GM12801 (cell line): ENCODE measurements around the gene AREL1.

ENCODE experiments used
- CTCF ChIP-seq: IDR thresholded peaks from one replicate; pipeline ENCODE4 v1.5.1; 2011; ENCODE audit warnings: control low read depth; ENCODE audit not compliant: insufficient read length; ENCODE audit errors: extremely low read depth

The AREL1 gene

GRCh38 chr14:74711651-74712050, 1.2 kb downstream of the AREL1 start:
- TF ChIP-seq CTCF, result no peak

GRCh38 chr14:74710480-74710879, 2.4 kb downstream of the AREL1 start:
- TF ChIP-seq CTCF, result no peak

GRCh38 chr14:74705613-74706500, 7.0 kb downstream of the AREL1 start:
- no peak for TF ChIP-seq CTCF

GRCh38 chr14:74704656-74705055, 8.2 kb downstream of the AREL1 start:
- no peak for TF ChIP-seq CTCF

GRCh38 chr14:74703043-74703442, 9.8 kb downstream of the AREL1 start:
- no peak for TF ChIP-seq CTCF

GRCh38 chr14:74702293-74702692, 10.6 kb downstream of the AREL1 start:
- TF ChIP-seq CTCF, result no peak

GRCh38 chr14:74698465-74698864, 14.4 kb downstream of the AREL1 start:
- no peak for TF ChIP-seq CTCF
